ENCODE data around the gene EMB.
"Not testable (repeated sequence)": the region's sequence is repeated elsewhere in the genome, so short reads cannot be mapped to it uniquely, and the experiment has no call there.

Gene EMB, protein sequence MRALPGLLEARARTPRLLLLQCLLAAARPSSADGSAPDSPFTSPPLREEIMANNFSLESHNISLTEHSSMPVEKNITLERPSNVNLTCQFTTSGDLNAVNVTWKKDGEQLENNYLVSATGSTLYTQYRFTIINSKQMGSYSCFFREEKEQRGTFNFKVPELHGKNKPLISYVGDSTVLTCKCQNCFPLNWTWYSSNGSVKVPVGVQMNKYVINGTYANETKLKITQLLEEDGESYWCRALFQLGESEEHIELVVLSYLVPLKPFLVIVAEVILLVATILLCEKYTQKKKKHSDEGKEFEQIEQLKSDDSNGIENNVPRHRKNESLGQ

DNA sequence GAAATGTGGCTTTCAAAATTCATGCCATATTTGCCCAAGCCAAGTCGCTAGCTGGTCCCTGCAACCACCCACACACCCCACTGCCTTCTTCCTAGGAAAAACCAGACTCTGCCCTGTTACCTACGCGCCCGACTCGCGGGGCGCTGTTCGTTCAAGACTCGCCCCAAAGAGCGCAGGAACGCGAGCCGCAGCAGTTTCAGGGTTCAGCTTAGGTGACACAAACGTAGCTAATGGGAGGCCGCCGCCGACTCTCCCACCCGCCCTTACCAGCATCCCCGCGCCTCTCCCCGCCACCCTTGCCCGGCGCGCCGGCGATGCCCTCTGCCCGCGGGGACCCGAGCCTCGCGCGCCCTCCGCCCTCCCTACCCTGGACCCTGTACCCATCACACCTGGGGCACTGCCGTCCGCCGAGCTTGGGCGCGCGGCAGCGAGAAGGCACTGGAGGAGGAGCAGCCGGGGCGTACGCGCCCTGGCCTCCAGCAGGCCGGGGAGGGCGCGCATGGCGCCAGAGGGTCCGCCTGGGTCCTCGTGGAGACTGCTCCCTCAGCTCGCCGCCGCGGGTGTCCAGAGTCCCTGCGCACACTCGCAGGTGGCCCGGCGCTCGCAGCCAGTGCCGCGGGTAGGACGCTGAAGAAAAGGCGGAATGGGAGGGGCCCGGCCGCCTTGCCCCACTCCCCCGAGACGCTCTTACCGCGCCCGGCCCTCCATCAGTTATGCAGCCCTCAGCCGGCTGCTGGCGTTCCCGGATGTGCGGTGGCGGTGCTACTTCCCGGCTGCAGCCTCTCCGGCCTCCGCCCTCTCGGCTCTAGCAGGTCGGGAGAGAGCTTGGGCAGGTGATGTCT, at the start of gene EMB:
TSS of gene EMB (minus strand) at position 638 of the 842 bp plus-strand sequence. CDS start at position 501, 137 bp downstream.
- peak; percentile 82 to 83 for DNase-seq

DNA sequence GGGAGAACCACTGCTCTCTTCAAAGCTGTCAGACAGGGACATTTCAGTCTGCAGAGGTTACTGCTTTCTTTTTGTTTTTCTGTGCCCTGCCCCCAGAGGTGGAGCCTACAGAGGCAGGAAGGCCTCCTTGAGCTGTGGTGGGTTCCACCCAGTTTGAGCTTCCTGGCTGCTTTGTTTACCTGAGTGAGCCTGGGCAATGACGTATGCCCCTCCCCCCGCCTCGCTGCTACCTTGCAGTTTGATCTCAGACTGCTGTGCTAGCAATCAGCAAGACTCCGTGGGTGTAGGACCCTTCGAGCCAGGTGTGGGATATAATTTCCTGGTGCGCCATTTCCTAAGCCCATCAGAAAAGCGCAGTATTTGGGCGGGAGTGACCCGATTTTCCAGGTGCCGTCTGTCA, 48.4 kb upstream of the EMB start:
- peak in 1 of 2 donors; percentile 7 for DNase-seq

DNA sequence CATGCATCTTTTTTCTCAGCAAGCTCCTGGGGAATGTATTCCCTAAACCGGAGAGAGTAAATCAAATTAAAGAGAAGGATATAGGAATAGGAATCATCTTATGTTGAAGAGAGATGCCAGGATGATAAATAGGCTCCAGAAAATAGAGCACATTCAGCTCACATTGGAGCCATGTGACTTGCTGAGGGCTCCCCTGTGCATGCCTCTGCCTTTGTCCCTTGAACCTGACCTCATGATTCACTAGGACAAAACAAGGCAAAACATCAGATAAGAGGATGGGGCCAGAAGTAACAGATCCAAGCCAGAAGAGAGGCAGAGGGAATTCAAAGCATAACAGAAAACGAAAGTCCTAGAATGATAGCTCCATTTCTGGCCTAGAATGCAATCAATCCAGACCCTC, 37.7 kb upstream of the EMB start:
- not testable (repeated sequence) for DNase-seq

DNA sequence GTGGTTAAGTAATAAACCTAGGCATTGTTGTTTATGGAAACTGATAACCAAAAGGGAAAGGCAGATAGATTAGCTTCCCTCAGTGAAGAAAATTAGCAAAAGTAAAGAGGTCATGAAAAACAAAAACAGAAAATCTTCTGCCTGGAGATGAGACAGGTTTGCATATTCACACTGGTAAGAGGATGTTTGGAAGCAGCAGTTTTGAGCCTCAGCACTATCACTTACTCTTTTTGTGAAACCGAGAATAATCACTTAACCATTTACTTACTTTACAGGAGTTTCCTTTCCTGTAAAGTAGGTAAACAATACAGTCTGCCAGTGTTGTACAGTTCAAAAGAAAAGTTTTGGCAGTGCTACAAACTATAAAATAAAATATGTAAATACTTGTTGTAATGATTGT, 35.5 kb upstream of the EMB start:
- DNase-seq, result no peak

DNA sequence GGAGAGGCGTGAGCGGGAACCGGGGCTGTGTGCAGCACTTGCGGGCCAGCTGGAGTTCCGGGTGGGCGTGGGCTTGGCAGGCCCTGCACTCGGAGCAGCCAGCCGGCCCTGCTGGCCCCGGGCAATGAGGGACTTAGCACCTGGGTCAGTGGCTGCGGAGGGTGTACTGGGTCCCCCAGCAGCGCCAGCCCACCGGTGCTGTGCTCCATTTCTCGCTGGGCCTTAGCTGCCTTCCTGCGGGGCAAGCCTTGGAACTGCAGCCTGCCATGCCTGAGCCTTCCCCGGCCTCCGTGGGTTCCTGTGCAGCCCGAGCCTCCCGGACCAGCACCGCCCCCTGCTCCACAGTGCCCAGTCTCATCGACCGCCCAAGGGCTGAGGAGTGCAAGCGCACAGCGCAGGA, 23.9 kb upstream of the EMB start:
- not testable (repeated sequence) for DNase-seq

DNA sequence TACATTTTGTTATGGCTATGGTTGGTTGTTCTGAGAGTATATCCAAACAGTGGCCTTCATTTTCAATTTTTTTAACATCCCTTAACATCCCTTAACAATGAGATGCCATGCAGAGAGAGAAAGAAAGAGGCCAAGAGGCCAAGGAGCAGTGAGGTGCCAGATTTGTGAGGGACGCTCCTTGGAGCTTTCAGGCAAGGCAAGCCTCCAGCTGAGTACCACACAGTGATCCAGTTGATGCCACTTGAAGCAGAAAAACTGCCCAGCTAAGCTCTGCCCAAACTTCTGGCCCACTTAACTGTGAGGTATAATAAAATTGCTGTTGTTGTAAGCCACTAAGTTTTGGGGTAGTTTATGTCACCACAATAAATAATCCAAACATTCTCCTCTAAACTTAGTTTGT, 22.6 kb upstream of the EMB start:
- DNase-seq, result no peak

DNA sequence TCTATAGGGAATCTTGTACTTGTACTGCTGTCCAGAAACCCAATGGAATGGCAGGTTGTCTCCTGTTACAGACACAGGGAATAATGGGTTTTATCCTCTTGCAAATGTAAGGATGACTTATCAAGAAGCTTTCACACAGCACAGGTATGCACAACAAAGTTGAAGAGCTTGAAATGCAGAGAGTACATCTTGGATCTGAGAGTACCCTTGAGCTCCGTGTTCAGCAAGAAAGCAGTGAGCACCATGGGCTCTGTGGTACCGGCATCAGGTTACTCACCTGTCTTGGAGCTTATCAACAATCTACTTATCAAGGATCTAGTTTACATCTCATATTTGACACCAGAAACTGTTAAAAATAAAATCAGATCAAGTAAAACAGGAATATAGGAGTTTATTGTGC, 22.0 kb upstream of the EMB start:
- DNase-seq, result no peak

DNA sequence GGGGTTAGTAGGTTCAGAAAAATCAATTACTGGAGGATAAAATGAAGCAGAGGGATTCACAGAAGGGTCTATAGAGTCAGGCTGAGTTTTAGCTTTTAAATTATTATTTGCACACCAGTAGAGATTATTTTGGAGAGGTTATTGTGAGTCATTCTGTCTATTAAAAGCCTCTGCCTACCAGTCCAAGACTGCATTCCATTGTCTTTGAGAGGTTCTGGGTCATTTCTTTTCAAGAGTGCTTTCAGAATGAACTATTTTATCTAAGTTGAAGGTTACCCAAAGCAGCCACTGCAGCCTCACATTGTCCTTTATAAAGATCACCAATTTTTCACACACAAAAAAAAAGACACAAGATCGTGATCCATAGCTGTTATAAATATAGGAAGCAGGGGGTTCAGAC, 21.5 kb upstream of the EMB start:
- DNase-seq, result not testable (repeated sequence)

DNA sequence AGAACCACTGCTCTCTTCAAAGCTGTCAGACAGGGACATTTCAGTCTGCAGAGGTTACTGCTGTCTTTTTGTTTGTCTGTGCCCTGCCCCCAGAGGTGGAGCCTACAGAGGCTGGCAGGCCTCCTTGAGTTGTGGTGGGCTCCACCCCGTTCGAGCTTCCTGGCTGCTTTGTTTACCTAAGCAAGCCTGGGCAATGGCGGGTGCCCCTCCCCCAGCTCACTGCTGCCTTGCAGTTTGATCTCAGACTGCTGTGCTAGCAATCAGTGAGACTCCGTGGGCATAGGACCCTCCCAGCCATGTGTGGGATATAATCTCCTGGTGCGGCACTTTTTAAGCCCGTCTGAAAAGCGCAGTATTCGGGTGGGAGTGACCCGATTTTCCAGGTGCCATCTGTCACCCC, 17.3 kb upstream of the EMB start:
- peak; percentile 27 to 60 for DNase-seq

DNA sequence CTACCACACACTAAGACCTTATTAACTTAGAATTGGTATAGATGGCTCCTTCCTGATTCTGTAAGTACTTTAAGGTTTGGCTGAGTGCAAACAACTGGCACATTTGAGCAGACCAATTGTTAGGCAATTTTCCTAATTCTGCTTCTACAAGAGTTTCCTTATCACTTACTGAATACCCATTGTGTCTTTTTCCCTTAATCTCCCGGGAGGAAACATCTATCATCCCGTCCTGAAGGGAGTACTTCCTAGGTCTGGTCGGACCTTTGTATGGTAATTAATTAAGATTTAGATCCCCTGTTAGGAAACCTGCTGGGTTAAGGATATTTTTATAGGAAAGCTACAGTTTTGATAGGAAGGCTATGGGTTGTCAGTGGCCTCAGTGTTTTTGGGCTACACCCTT, 8.2 kb upstream of the EMB start:
- not testable (repeated sequence) for DNase-seq

DNA sequence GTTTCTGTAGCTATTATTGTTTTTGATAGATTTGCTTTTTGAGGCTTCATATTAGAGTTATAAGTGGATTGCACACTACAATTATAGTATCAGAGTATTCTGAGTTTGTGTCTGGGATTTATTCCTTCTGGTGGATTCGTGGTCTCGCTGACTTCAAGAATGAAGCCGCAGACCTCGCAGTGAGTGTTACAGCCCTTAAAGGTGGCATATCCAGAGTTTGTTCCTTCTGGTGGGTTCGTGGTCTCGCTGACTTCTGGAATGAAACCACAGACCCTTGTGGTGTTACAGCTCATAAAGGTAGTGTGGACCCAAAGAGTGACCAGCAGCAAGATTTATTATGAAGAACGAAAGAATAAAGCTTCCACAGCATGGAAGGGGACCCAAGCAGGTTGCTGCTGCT, 6.9 kb upstream of the EMB start:
- DNase-seq, result no peak

DNA sequence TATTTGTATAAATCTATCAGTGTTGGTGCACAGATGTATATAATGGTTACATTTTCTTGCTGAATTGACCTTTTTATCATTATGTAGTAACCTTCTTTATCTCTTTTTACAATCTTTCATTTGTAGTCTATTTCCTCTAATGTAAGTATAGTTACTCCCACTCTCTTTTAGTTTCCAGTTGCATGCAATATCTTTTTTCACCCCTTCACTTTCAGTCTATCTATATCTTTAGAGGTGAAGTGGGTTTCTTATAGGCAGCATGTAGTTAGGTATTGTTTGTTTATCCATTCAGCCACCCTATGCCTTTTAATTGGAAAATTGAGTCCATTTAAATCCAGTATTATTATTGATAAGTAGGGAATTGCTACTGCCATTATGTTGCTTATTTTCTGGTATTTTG, 6.1 kb upstream of the EMB start:
- no peak for DNase-seq

DNA sequence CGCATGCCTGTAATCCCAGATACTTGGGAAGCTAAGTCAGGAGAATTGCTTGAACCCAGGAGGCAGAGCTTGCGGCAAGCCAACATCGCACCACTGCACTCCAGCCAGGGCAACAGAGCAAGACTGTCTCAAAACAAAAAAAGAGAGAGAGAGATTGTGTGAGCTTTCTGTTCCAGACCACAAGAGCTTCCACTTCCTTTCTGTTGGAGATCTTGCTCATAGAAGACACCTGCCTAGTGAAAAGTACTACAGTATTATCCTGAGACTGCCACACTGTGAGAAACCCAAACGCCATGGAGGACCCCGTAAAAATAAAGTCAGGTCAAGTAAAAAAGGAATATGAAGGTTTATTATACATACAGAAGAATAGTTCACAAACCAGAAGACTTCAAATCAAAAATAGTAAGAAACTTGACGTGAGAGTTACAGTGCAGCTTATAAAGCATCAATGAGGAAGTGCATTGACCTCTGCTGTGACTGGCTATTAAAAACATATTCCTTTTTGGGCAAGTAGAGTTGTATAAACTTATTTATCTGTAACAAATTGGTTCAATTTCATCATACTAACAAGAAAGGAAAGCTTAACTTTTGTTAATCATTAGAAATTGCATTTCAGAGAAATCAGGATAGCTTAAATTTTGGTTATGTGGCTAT, 4.3 kb upstream of the EMB start:
- peak; percentile 38 to 67 for DNase-seq

DNA sequence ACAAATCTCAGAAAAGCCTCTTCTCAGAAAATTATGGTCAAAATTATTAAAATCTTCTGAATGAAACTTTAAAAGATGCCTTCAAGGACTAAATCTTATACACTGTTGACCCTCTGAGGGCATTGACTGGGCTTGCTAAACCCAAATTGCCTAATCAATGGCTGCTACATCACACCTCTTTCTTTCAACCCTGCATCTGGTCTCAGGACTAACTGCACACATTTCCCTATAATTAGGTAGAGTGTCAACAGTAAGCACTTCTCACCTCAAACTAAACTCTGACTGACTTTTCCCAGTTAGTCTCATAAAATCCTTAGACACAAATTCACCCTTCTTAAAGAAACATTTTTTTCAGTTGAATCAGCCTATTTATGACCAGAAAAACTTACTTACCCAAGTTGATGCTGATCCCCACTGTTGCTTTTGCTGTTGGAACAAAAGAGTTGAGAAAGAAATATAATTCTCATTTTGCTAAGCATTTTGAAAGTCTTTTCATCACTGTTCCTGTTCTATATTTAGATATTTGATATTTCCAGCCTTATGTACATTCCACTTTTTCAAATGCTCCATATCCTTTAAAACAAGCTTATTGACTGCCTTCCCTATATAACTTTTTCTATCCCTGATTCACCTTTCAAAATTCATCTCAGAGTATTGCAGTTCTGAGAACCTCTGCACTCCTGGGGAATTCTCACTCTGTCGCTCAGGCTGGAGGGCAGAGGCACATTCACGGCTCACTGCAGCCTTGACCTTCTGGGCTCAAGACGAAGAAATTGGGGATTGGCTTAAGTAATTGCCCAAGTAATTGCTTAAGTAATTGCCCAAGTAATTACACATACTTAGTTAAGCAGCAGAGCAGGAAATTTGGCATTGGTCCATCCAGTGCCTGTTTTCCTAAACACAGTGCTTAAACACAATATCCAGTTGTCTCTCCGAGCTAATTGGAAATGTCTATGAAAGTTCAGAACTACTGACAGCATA, 1.8 kb upstream of the EMB start:
- not testable (repeated sequence) for DNase-seq

DNA sequence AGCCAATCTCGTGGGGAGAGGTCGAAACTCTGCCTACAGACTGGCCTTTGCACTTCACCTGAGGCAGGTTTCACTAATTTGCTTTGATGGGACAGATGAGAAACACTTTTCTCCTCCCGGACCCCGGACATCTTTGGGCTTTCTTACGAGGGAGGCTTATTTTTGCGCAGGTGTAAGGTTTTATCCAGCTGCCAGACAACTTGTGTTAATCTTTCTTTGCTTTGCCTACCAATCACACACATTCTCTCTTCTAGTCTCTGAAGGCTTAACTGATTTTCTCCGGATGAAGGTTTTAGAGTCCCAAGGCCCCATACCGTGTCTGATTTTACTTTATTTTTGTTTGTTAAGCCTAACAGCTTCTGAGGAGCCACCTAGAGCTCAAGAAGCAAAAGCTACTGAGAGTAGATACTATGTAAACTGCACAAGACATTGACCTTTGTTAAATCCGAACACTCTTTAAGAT, 436 bp upstream of the EMB start:
- no peak for DNase-seq

DNA sequence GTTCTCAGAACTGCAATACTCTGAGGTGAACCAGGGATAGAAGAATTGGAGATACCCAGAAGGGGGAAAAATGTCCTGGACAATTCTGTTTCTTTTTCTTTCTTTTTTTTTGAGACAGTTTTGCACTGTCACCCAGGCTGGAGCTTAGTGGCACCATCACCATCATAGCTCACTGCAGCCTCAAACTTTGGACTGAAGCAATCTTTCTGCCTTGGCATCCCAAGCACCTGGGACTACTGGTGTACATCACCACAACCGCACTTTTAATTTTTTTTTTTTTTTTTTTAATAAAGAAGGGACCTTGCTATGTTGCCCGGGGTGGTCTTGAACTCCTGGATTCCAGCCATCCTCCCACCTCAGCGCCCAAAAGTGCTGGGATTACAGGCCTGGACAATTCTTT, 1.9 kb downstream of the EMB start:
- no peak for DNase-seq

DNA sequence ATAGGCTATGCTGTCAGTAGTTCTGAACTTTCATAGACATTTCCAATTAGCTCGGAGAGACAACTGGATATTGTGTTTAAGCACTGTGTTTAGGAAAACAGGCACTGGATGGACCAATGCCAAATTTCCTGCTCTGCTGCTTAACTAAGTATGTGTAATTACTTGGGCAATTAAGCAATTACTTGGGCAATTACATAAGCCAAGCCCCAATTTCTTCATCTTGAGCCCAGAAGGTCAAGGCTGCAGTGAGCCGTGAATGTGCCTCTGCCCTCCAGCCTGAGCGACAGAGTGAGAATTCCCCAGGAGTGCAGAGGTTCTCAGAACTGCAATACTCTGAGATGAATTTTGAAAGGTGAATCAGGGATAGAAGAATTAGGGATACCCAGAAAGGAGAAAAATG, 3.0 kb downstream of the EMB start:
- not testable (repeated sequence) for DNase-seq

DNA sequence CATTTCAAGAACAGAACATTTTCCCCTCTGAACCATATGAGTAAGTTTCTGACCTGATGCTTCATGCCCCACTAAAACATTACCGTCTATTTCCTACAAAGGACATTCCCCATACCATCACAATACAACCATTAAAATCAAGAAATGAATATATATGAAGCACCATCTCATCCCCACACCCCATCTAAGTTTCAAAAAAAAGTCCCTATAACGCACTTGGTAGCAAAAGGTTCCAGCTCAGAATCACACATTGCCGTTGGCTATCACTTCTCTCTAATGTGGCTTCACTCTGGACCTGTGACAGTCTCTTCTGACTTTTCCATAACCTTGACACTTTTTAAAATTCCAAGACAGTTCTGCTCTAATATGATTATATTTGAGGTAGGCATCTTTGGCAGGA, 5.9 kb downstream of the EMB start:
- DNase-seq, result no peak

DNA sequence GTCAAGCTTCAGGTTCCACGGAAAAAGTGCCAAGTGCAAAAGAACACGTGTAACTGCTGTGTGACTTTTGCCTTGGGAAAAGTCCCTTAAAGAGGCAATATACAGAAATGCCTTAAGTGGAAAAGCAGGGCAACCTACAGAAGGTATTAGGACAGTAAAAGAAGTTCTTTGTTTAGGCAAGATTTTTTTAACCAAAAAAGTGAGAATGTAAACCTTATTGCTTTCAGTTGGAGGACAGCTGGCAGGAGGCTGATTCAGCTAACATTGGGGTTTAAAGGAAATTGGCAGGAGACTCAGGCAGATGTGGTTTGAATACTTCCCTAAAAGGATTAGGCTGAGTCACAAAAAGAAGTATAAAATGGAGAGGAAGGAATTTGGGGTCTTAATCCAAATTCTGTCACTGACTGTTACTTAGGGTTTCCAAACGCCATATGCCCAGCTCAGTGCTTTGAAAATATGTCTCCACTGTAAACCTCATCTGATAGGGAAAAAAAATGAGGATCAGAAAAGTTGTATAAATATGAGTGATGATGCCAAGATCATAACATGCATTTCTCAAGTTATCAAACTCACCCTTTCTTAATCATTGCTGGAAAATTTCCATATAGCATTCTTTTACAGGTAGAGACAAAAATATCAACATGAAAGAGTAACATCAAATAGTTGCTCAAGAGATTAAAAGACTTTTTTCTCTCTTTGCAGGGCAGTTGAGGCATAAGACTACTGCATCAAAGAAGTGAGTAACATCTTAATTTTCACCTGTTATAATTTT, 9.8 kb downstream of the EMB start:
- DNase-seq, result not testable (repeated sequence)

DNA sequence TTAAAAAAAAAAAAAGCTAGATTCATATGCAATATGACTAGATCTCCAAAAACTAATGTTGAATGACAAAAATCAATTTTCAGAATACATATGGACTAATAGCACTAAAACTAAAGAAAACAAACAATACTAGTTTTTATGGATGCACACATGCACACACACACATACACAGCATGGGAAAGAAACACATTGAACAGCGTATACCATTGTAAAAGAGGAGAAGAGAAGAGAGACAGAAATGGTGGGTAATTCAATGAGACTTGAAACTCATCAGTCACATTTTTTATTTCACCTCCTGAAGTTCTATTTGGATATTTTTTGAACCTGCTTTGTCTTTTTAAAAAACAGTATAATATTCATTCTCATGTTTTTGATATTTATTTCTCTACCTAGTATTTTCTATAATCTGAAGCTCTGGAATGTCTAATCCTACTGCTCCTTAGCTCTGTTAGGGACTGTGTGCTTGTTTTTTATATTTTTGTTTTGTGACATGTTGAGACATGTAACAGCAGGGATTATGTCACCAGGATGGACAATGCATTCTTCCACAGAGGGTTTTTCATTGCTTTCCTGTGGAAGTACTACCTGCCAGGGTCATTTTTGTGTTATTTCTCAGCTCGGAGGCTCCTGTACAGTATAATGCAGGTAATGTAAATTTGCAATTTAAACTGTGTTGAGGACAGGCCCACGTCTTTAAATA, 17.8 kb downstream of the EMB start:
- DNase-seq, result not testable (repeated sequence)
